Body of pancreas (tissue), 4 donors: ENCODE results near the gene ITGAV.

ENCODE experiments used
- POLR2A ChIP-seq, 3 donors: fragments of 450-650 bp; IDR thresholded peaks; one replicate each; pipeline ENCODE4 v1.6.1; 2016; ENCODE audit warnings: antibody characterized with exemption in 3 of 3, mild to moderate bottlenecking in 2 of 3
- TF ChIP-seq, protein P1 (sequence below), 7 experiments: fragments of 450-650 bp in 4 of 7; fragments of 200-600 bp in 3 of 7; sonication (generic) in 3 of 7; IDR thresholded peaks; one replicate each; pipeline ENCODE4 v1.5.1; 2016 to 2019; ENCODE audit warnings: antibody characterized with exemption in 7 of 7

DNA sequence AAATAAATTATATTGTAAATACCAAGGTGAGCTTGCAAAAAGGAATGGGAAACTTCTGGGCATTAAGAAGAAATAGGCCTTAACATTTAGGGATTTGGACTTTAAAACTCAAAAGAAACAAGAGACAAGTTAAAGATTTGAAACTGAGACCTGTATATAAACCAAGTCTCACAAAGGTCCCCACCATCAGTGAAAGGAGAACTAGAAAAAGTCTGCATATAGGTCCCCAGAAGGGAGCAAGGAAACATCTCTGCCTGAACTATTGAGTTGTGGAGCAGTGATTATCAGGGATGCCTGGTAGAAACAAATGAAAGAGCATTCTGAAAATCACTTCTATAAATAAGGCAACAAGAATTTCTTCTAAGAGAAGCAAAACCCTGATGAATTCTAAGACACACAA lies 30.5 kb upstream of the ITGAV start:
- no peak for TF ChIP-seq POLR2A (IDR thresholded peaks at IDR 0.05)
- TF ChIP-seq, protein P1, sequence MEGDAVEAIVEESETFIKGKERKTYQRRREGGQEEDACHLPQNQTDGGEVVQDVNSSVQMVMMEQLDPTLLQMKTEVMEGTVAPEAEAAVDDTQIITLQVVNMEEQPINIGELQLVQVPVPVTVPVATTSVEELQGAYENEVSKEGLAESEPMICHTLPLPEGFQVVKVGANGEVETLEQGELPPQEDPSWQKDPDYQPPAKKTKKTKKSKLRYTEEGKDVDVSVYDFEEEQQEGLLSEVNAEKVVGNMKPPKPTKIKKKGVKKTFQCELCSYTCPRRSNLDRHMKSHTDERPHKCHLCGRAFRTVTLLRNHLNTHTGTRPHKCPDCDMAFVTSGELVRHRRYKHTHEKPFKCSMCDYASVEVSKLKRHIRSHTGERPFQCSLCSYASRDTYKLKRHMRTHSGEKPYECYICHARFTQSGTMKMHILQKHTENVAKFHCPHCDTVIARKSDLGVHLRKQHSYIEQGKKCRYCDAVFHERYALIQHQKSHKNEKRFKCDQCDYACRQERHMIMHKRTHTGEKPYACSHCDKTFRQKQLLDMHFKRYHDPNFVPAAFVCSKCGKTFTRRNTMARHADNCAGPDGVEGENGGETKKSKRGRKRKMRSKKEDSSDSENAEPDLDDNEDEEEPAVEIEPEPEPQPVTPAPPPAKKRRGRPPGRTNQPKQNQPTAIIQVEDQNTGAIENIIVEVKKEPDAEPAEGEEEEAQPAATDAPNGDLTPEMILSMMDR (IDR thresholded peaks at IDR 0.05) = no peak
